Kidney (tissue), 14 donors: ENCODE results near the gene ATF7IP2. TPM values are rescaled to one million over a fixed set of nuclear protein-coding genes. Genes with fewer than 3 reads are reported as not detected.
A peak's percentile ranks its signal among the peaks of the same experiment; 100 is the strongest.
"Not testable (repeated sequence)": the region's sequence is repeated elsewhere in the genome, so short reads cannot be mapped to it uniquely, and the experiment has no call there.

Source experiments
- DNase-seq, 5 donors: peaks; one replicate each; pipeline ENCODE4 v3.0.0-alpha.2; 2013 to 2020
- FAIRE-seq: peaks from 2 replicates; lab custom pipeline; 2012; peaks lifted over from hg19 to GRCh38; lab: Jason Lieb, UNC
- H3K27ac ChIP-seq, 2 donors: one replicate each; pipeline ENCODE4 v1.7.0; 2013; ENCODE audit warnings: low read depth in 2 of 2, low read length in 2 of 2, inconsistent platforms in 1 of 2
- H3K27me3 ChIP-seq: one replicate; pipeline ENCODE4 v1.7.1; 2013; ENCODE audit warnings: low read length, inconsistent platforms; ENCODE audit not compliant: control insufficient read depth, insufficient read depth
- H3K36me3 ChIP-seq, 3 donors: one replicate each; pipeline versions ENCODE4 v1.7.0 to v1.7.1; 2013; ENCODE audit warnings: low read length in 3 of 3, control low read depth in 1 of 3, inconsistent platforms in 1 of 3; ENCODE audit not compliant: insufficient read depth in 3 of 3, control insufficient read depth in 2 of 3
- H3K4me1 ChIP-seq, 3 donors: one replicate each; pipeline versions ENCODE4 v1.7.0 to v1.7.1; 2013; ENCODE audit warnings: low read length in 3 of 3, inconsistent platforms in 1 of 3, low read depth in 1 of 3; ENCODE audit not compliant: control insufficient read depth in 2 of 3, insufficient read depth in 2 of 3
- H3K4me3 ChIP-seq, 3 donors: one replicate each; pipeline versions ENCODE4 v1.7.0 to v1.8.1; 2013; ENCODE audit warnings: low read length in 3 of 3, control low read depth in 1 of 3, inconsistent platforms in 1 of 3
- H3K9ac ChIP-seq, 3 donors: one replicate each; pipeline versions ENCODE4 v1.7.0 to v1.7.1; 2013; ENCODE audit warnings: low read length in 3 of 3, control low read depth in 1 of 3, inconsistent platforms in 1 of 3
- H3K9me3 ChIP-seq, 3 donors: one replicate each; pipeline versions ENCODE4 v1.7.0 to v1.7.1; 2013; ENCODE audit warnings: low read length in 3 of 3, control low read depth in 1 of 3, inconsistent platforms in 1 of 3; ENCODE audit not compliant: control insufficient read depth in 2 of 3, insufficient read depth in 1 of 3
- CTCF ChIP-seq: IDR thresholded peaks from 3 replicates; pipeline ENCODE4 v1.5.1; 2012; ENCODE audit warnings: mild to moderate bottlenecking, moderate library complexity, borderline replicate concordance; ENCODE audit not compliant: insufficient read depth; ENCODE audit errors: extremely low read depth
- intact Hi-C: fragments of 100-400 bp; cut with DNase I; formaldehyde crosslinking; loops from one replicate; pipeline ENCODE4 v1.11.1; 2022
- polyA plus RNA-seq: library from polyadenylated mRNA; stranded (reverse); fragments of 350-450 nt; fragmentation: Illumina TruSeq; extraction: RNeasy Lipid Tissue Mini Kit (QIAGEN cat#74804); gene quantifications from one replicate; pipeline ENCODE4 v1.2.3, GENCODE V29; 2014; ENCODE audit warnings: low read depth, low replicate concordance; ENCODE audit not compliant: insufficient read depth
- total RNA-seq: library from RNA; stranded (reverse); fragmentation: NEBNext Ultra II Directional; extraction: Animal tissue kit (Norgen Biotek cat#: 25700); gene quantifications from one replicate; pipeline ENCODE4 v1.2.1, GENCODE V29; 2021
- donor health status: control.
- donor health status: control.
- donor health status: control.
- donor health status: control.
- donor health status: control.
- donor health status: DM: yes; HTN: yes; CAD: no.
- donor health status: Normal renal cell carcinoma (clear cell type).

The ATF7IP2 gene
- total and polyA plus RNA-seq, 2 donors from 2014 or later, result 17.1 to 20.2 TPM

GRCh38 chr16:10405386-10405939, 19.6 kb downstream of the ATF7IP2 start:
- intact Hi-C loops, result no loop called here
- TF ChIP-seq CTCF, result no peak
- no peaks in the 10 kb centered on the region for H3K27me3 ChIP-seq
- no peak overlapping the region for H3K9ac ChIP-seq
- H3K4me3 ChIP-seq, result no peak overlapping the region
- peaks cover 0 to 29% (median 0%) of the 10 kb centered on the region in 3 donors for H3K9me3 ChIP-seq
- peaks cover 0 to 3% (median 0%) of the 10 kb centered on the region in 3 donors for H3K36me3 ChIP-seq
- no peak for DNase-seq
- no peak for FAIRE-seq
- H3K27ac ChIP-seq, result no peak overlapping the region
- no peaks in the 10 kb centered on the region for H3K4me1 ChIP-seq

- DNase-seq (peak in 1 of 5 donors; percentile 7), FAIRE-seq (no peak)
- Histone ChIP-seq H3K27ac (no peak overlapping the region), H3K9ac (no peak overlapping the region), H3K4me3 (no peak overlapping the region), H3K9me3 (peaks cover 0 to 42% (median 2%) of the 10 kb centered on the region in 3 donors), H3K4me1 (no peaks in the 10 kb centered on the region), H3K36me3 (peaks cover 0 to 3% (median 0%) of the 10 kb centered on the region in 3 donors), H3K27me3 (no peaks in the 10 kb centered on the region)
- TF ChIP-seq CTCF, result no peak
- intact Hi-C loops, result no loop called here
Observed at GRCh38 chr16:10408824-10409381, 23.0 kb downstream of the ATF7IP2 start.

DNA sequence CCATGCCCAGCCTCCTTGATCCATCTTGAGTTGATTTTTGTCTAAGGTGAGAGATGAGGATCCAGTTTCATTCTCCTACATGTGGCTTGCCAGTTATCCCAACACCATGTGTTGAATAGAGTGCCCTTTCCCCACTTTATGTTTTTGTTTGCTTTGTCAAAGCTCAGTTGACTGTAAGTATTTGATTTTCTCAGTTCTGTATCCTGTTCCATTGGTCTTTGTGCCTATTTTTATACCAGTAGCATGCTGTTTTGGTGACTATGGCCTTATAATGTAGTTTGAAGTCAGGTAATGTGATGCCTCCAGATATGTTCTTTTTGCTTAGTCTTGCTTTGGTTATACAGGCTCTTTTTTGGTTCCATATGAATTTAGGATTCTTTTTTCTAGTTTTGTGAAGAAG, 23.9 kb downstream of the ATF7IP2 start:
- H3K27ac ChIP-seq, FAIRE-seq, H3K27me3 ChIP-seq, H3K4me1 ChIP-seq, intact Hi-C loops, DNase-seq, H3K9ac ChIP-seq, H3K36me3 ChIP-seq, H3K4me3 ChIP-seq: not testable (repeated sequence)
- H3K9me3 ChIP-seq, result peaks cover 2 to 42% (median 2%) of the 10 kb centered on the region in 3 donors

GRCh38 chr16:10410469-10410868, 24.6 kb downstream of the ATF7IP2 start:
- Histone ChIP-seq H3K9ac (no peak overlapping the region), H3K4me1 (no peaks in the 10 kb centered on the region), H3K4me3 (no peak overlapping the region), H3K27me3 (no peaks in the 10 kb centered on the region), H3K27ac (no peak overlapping the region), H3K9me3 (peaks cover 2 to 42% (median 2%) of the 10 kb centered on the region in 3 donors), H3K36me3 (peaks cover 0 to 2% (median 0%) of the 10 kb centered on the region in 3 donors)
- no peak for FAIRE-seq
- no peak for DNase-seq
- no peak for TF ChIP-seq CTCF
- intact Hi-C loops, result no loop called here
